HEK293 (cell line): ENCODE results near the gene SMIM41.

Experiments
- HOXC10 ChIP-seq: sonication (generic); formaldehyde crosslinking; IDR thresholded peaks from 2 replicates; pipeline ENCODE4 v1.8.1; 2023; ENCODE audit warnings: mild to moderate bottlenecking, missing genetic modification reagents
- IKZF3 ChIP-seq: fragments of 450-650 bp; IDR thresholded peaks from 2 replicates; pipeline ENCODE4 v1.5.0; 2018; ENCODE audit warnings: missing biosample characterization, mild to moderate bottlenecking, missing genetic modification characterization, moderate library complexity
- KLF7 ChIP-seq: fragments of 450-650 bp; formaldehyde crosslinking; IDR thresholded peaks from 2 replicates; pipeline ENCODE4 v1.5.1; 2016; ENCODE audit warnings: missing biosample characterization, missing genetic modification characterization, borderline replicate concordance
- PRDM1 ChIP-seq: fragments of 450-650 bp; formaldehyde crosslinking; IDR thresholded peaks from 2 replicates; pipeline ENCODE4; 2016; ENCODE audit warnings: missing biosample characterization, missing genetic modification characterization
- SALL2 ChIP-seq: fragments of 450-650 bp; formaldehyde crosslinking; IDR thresholded peaks from 2 replicates; pipeline ENCODE4 v1.5.0; 2017; ENCODE audit warnings: missing biosample characterization, mild to moderate bottlenecking, missing genetic modification characterization, borderline replicate concordance
- TCF7L2 ChIP-seq: IDR thresholded peaks from 2 replicates; pipeline ENCODE4 v1.6.1; 2011; ENCODE audit warnings: low read depth, mild to moderate bottlenecking, inconsistent platforms, low read length, moderate library complexity, borderline replicate concordance
- ZBTB48 ChIP-seq: fragments of 450-650 bp; formaldehyde crosslinking; IDR thresholded peaks from 2 replicates; pipeline ENCODE4 v1.5.1; 2016; ENCODE audit warnings: missing biosample characterization, missing genetic modification characterization
- ZBTB8A ChIP-seq: fragments of 450-650 bp; formaldehyde crosslinking; IDR thresholded peaks from 2 replicates; pipeline ENCODE4 v1.5.1; 2016; ENCODE audit warnings: missing biosample characterization, missing genetic modification characterization
- ZNF114 ChIP-seq: fragments of 450-650 bp; formaldehyde crosslinking; IDR thresholded peaks from 2 replicates; pipeline ENCODE4 v1.5.0; 2017; ENCODE audit warnings: missing biosample characterization, missing genetic modification characterization
- ZNF132 ChIP-seq: fragments of 450-650 bp; formaldehyde crosslinking; IDR thresholded peaks from 2 replicates; pipeline ENCODE4 v1.5.1; 2017; ENCODE audit warnings: missing biosample characterization, missing genetic modification characterization, borderline replicate concordance
- ZNF184 ChIP-seq: fragments of 450-650 bp; IDR thresholded peaks from 2 replicates; pipeline ENCODE4 v1.5.1; 2018; ENCODE audit warnings: missing biosample characterization, mild to moderate bottlenecking, missing genetic modification characterization
- ZNF2 ChIP-seq: fragments of 450-650 bp; formaldehyde crosslinking; IDR thresholded peaks from 2 replicates; pipeline ENCODE4 v1.5.1; 2016; ENCODE audit warnings: missing biosample characterization, missing genetic modification characterization
- ZNF202 ChIP-seq: fragments of 450-650 bp; formaldehyde crosslinking; IDR thresholded peaks from 2 replicates; pipeline ENCODE4 v1.5.1; 2016; ENCODE audit warnings: missing biosample characterization, missing genetic modification characterization, borderline replicate concordance
- ZNF23 ChIP-seq: fragments of 450-650 bp; formaldehyde crosslinking; IDR thresholded peaks from 2 replicates; pipeline ENCODE4 v1.5.1; 2016; ENCODE audit warnings: missing biosample characterization, missing genetic modification characterization, borderline replicate concordance
- ZNF239 ChIP-seq: fragments of 450-650 bp; formaldehyde crosslinking; IDR thresholded peaks from 2 replicates; pipeline ENCODE4 v1.5.1; 2016; ENCODE audit warnings: missing biosample characterization, missing genetic modification characterization
- ZNF394 ChIP-seq: fragments of 450-650 bp; formaldehyde crosslinking; IDR thresholded peaks from 2 replicates; pipeline ENCODE4 v1.5.1; 2016; ENCODE audit warnings: missing biosample characterization, missing genetic modification characterization, mild to moderate bottlenecking, moderate library complexity, borderline replicate concordance
- ZNF416 ChIP-seq: fragments of 450-650 bp; formaldehyde crosslinking; IDR thresholded peaks from 2 replicates; pipeline ENCODE4 v1.5.1; 2016; ENCODE audit warnings: missing biosample characterization, missing genetic modification characterization
- ZNF501 ChIP-seq: fragments of 450-650 bp; formaldehyde crosslinking; IDR thresholded peaks from 2 replicates; pipeline ENCODE4 v1.5.1; 2016; ENCODE audit warnings: missing biosample characterization, missing genetic modification characterization
- ZNF514 ChIP-seq: fragments of 450-650 bp; formaldehyde crosslinking; IDR thresholded peaks from 2 replicates; pipeline ENCODE4 v1.5.1; 2016; ENCODE audit warnings: missing biosample characterization, missing genetic modification characterization
- TF ChIP-seq, protein P1 (sequence below): fragments of 450-650 bp; formaldehyde crosslinking; IDR thresholded peaks from 2 replicates; pipeline ENCODE4 v1.5.1; 2016; ENCODE audit warnings: missing biosample characterization, missing genetic modification characterization
- TF ChIP-seq, protein P2 (sequence below): fragments of 450-650 bp; formaldehyde crosslinking; IDR thresholded peaks from 2 replicates; pipeline ENCODE4; 2016; ENCODE audit warnings: missing biosample characterization, missing genetic modification characterization
- TF ChIP-seq, protein P3 (sequence below): fragments of 450-650 bp; formaldehyde crosslinking; IDR thresholded peaks from 2 replicates; pipeline ENCODE4 v1.5.1; 2016; ENCODE audit warnings: missing biosample characterization, missing genetic modification characterization, low read depth
- TF ChIP-seq, protein P4 (sequence below): fragments of 450-650 bp; formaldehyde crosslinking; IDR thresholded peaks from 2 replicates; pipeline ENCODE4 v1.5.1; 2016; ENCODE audit warnings: missing biosample characterization, missing genetic modification characterization
- TF ChIP-seq, protein P5 (sequence below): fragments of 450-650 bp; formaldehyde crosslinking; IDR thresholded peaks from 2 replicates; pipeline ENCODE4 v1.5.1; 2016; ENCODE audit warnings: missing biosample characterization, missing genetic modification characterization
- TF ChIP-seq, protein P6 (sequence below): fragments of 450-650 bp; formaldehyde crosslinking; IDR thresholded peaks from 2 replicates; pipeline ENCODE4 v1.5.1; 2016; ENCODE audit warnings: missing biosample characterization, missing genetic modification characterization
- TF ChIP-seq, protein P7 (sequence below): fragments of 450-650 bp; formaldehyde crosslinking; IDR thresholded peaks from 2 replicates; pipeline ENCODE4 v1.5.1; 2016; ENCODE audit warnings: missing biosample characterization, missing genetic modification characterization, borderline replicate concordance
- TF ChIP-seq, protein P8 (sequence below): fragments of 450-650 bp; formaldehyde crosslinking; IDR thresholded peaks from 2 replicates; pipeline ENCODE4 v1.5.1; 2016; ENCODE audit warnings: missing biosample characterization, missing genetic modification characterization

The SMIM41 gene

DNA sequence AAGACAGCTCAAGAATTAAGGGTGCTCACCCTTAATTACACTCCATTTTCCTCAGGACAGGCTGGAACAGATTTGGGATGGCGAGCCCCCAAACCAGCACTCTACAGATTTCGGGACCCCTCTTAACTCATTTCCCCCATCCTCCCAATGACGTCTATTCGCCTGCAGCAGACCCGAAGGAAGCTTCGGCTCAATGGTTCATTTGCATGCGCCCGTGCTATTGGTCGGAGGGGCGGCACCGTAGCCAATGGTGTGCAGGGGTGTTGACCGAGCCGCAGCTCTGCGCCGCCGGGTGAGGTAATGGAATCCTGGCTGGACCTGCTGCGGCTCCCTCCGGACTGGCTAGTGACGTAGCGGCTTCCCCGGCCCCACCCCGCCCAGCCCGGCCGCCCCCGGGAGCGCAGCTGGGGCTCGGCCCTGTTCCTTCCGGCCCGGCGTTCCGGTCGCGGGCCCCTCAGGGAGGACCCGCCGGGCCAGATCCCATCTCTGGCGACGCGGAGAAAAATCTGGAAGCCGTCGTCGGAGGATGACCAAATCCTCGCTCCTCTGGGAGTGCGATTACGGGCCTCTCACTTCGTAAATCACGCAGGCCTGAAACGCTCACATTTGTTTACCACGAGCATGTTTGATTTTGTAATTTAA, 46.6 kb upstream of the SMIM41 start (continued):
- TF ChIP-seq TCF7L2: no peak
- TF ChIP-seq ZNF2: no peak
- TF ChIP-seq IKZF3 (tag by site-specific recombination): peak; percentile 84
- no peak for TF ChIP-seq SALL2 (tag by site-specific recombination)
- peak; percentile 14; the same call in 1 of the 2 replicates for TF ChIP-seq ZNF501 (tag by site-specific recombination)
- no peak for TF ChIP-seq ZNF239
- no peak for TF ChIP-seq ZNF202 (tag by site-specific recombination)
- TF ChIP-seq, protein P1, sequence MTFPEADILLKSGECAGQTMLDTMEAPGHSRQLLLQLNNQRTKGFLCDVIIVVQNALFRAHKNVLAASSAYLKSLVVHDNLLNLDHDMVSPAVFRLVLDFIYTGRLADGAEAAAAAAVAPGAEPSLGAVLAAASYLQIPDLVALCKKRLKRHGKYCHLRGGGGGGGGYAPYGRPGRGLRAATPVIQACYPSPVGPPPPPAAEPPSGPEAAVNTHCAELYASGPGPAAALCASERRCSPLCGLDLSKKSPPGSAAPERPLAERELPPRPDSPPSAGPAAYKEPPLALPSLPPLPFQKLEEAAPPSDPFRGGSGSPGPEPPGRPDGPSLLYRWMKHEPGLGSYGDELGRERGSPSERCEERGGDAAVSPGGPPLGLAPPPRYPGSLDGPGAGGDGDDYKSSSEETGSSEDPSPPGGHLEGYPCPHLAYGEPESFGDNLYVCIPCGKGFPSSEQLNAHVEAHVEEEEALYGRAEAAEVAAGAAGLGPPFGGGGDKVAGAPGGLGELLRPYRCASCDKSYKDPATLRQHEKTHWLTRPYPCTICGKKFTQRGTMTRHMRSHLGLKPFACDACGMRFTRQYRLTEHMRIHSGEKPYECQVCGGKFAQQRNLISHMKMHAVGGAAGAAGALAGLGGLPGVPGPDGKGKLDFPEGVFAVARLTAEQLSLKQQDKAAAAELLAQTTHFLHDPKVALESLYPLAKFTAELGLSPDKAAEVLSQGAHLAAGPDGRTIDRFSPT (tag by site-specific recombination): no peak
- TF ChIP-seq, protein P2, sequence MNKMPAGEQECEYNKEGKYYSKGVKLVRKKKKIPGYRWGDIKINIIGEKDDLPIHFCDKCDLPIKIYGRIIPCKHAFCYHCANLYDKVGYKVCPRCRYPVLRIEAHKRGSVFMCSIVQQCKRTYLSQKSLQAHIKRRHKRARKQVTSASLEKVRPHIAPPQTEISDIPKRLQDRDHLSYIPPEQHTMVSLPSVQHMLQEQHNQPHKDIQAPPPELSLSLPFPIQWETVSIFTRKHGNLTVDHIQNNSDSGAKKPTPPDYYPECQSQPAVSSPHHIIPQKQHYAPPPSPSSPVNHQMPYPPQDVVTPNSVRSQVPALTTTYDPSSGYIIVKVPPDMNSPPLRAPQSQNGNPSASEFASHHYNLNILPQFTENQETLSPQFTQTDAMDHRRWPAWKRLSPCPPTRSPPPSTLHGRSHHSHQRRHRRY: no peak
- TF ChIP-seq, protein P3, sequence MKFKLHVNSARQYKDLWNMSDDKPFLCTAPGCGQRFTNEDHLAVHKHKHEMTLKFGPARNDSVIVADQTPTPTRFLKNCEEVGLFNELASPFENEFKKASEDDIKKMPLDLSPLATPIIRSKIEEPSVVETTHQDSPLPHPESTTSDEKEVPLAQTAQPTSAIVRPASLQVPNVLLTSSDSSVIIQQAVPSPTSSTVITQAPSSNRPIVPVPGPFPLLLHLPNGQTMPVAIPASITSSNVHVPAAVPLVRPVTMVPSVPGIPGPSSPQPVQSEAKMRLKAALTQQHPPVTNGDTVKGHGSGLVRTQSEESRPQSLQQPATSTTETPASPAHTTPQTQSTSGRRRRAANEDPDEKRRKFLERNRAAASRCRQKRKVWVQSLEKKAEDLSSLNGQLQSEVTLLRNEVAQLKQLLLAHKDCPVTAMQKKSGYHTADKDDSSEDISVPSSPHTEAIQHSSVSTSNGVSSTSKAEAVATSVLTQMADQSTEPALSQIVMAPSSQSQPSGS (tag by site-specific recombination): peak; percentile 96
- no peak for TF ChIP-seq ZNF23
- TF ChIP-seq HOXC10 (CRISPR knock-in tag): no peak
- TF ChIP-seq, protein P4, sequence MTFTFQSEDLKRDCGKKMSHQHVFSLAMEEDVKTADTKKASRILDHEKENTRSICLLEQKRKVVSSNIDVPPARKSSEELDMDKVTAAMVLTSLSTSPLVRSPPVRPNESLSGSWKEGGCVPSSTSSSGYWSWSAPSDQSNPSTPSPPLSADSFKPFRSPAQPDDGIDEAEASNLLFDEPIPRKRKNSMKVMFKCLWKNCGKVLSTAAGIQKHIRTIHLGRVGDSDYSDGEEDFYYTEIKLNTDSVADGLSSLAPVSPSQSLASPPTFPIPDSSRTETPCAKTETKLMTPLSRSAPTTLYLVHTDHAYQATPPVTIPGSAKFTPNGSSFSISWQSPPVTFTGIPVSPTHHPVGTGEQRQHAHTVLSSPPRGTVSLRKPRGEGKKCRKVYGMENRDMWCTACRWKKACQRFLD (tag by site-specific recombination): no peak
- no peak for TF ChIP-seq ZNF416 (tag by site-specific recombination)
- TF ChIP-seq ZBTB8A (tag by site-specific recombination): peak; percentile 39
- TF ChIP-seq, protein P5, sequence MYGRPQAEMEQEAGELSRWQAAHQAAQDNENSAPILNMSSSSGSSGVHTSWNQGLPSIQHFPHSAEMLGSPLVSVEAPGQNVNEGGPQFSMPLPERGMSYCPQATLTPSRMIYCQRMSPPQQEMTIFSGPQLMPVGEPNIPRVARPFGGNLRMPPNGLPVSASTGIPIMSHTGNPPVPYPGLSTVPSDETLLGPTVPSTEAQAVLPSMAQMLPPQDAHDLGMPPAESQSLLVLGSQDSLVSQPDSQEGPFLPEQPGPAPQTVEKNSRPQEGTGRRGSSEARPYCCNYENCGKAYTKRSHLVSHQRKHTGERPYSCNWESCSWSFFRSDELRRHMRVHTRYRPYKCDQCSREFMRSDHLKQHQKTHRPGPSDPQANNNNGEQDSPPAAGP (tag by site-specific recombination): peak; percentile 66; the same call in 1 of the 2 replicates
- no peak for TF ChIP-seq ZBTB48 (tag by site-specific recombination)
- TF ChIP-seq ZNF132: no peak
- TF ChIP-seq, protein P6, sequence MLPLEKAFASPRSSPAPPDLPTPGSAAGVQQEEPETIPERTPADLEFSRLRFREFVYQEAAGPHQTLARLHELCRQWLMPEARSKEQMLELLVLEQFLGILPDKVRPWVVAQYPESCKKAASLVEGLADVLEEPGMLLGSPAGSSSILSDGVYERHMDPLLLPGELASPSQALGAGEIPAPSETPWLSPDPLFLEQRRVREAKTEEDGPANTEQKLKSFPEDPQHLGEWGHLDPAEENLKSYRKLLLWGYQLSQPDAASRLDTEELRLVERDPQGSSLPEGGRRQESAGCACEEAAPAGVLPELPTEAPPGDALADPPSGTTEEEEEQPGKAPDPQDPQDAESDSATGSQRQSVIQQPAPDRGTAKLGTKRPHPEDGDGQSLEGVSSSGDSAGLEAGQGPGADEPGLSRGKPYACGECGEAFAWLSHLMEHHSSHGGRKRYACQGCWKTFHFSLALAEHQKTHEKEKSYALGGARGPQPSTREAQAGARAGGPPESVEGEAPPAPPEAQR (tag by site-specific recombination): no peak
- TF ChIP-seq ZNF514 (tag by site-specific recombination): no peak
- TF ChIP-seq KLF7 (tag by site-specific recombination): 0 out of 2 replicates have a peak, but pooled peaks have one; percentile 17
- TF ChIP-seq, protein P7, sequence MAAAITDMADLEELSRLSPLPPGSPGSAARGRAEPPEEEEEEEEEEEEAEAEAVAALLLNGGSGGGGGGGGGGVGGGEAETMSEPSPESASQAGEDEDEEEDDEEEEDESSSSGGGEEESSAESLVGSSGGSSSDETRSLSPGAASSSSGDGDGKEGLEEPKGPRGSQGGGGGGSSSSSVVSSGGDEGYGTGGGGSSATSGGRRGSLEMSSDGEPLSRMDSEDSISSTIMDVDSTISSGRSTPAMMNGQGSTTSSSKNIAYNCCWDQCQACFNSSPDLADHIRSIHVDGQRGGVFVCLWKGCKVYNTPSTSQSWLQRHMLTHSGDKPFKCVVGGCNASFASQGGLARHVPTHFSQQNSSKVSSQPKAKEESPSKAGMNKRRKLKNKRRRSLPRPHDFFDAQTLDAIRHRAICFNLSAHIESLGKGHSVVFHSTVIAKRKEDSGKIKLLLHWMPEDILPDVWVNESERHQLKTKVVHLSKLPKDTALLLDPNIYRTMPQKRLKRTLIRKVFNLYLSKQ (tag by site-specific recombination): no peak
- TF ChIP-seq, protein P8, sequence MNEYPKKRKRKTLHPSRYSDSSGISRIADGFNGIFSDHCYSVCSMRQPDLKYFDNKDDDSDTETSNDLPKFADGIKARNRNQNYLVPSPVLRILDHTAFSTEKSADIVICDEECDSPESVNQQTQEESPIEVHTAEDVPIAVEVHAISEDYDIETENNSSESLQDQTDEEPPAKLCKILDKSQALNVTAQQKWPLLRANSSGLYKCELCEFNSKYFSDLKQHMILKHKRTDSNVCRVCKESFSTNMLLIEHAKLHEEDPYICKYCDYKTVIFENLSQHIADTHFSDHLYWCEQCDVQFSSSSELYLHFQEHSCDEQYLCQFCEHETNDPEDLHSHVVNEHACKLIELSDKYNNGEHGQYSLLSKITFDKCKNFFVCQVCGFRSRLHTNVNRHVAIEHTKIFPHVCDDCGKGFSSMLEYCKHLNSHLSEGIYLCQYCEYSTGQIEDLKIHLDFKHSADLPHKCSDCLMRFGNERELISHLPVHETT (tag by site-specific recombination): no peak
- no peak for TF ChIP-seq ZNF114 (tag by site-specific recombination)
- no peak for TF ChIP-seq PRDM1 (tag by site-specific recombination)
- TF ChIP-seq ZNF394 (tag by site-specific recombination): no peak; the same call in 1 of the 2 replicates
- TF ChIP-seq ZNF184 (tag by site-specific recombination): no peak
